ENCODE data around the gene DDX4. TPM values are rescaled to one million over a fixed set of nuclear protein-coding genes. Genes with fewer than 3 reads are reported as not detected.

DDX4 gene
- polyA plus RNA-seq, 1 experiment: not detected

DNA sequence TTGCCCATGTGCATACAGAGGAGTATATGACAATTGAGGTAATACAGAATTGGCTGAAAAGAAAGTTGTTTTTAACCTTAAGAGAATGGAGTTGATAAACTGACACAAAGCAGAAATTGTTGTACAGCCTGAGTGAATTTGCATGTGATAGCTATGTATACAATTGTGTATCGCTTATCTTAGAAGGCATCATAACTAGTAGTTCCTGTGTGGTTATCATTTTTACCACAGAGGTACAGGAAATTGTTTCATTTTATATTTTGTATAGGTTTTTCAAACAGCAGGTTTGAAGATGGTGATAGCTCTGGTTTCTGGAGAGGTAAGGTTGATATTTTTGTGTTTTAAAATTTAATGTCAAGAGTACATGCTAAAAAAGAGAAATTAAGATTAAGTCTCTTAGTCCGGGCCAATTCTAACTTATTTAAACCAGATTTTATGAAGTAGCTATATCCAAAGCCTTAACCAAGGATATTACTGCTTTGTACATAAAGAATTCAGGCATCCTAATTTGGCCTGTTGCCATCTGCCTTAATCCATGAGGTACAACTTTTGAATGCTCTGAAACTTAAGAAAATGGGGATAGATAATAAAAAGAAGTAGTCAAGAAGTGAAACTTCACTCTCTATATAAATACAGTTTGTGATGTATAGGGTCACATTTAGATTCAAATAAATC lies 26.0 kb downstream of the DDX4 start:
- Histone ChIP-seq H3K27ac (ENCODE audit: low read depth, low read length) (no peak overlapping the region), H3K27me3 (ENCODE audit: control insufficient read depth, insufficient read depth, low read length) (no peaks in the 10 kb centered on the region), H3K9me3 (ENCODE audit: control insufficient read depth, insufficient read depth, low read length) (no peaks in the 10 kb centered on the region), H3K4me3 (ENCODE audit: low read depth, low read length) (no peak overlapping the region)
- CTCF ChIA-PET: no interaction called here
- DNase-seq (ENCODE audit: low read depth, low spot score): no peak
- TF ChIP-seq, protein P1, sequence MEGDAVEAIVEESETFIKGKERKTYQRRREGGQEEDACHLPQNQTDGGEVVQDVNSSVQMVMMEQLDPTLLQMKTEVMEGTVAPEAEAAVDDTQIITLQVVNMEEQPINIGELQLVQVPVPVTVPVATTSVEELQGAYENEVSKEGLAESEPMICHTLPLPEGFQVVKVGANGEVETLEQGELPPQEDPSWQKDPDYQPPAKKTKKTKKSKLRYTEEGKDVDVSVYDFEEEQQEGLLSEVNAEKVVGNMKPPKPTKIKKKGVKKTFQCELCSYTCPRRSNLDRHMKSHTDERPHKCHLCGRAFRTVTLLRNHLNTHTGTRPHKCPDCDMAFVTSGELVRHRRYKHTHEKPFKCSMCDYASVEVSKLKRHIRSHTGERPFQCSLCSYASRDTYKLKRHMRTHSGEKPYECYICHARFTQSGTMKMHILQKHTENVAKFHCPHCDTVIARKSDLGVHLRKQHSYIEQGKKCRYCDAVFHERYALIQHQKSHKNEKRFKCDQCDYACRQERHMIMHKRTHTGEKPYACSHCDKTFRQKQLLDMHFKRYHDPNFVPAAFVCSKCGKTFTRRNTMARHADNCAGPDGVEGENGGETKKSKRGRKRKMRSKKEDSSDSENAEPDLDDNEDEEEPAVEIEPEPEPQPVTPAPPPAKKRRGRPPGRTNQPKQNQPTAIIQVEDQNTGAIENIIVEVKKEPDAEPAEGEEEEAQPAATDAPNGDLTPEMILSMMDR (IDR thresholded peaks at IDR 0.05; ENCODE audit: low read depth, low read length): no peak
- POLR2A ChIA-PET: no interaction called here

DNA sequence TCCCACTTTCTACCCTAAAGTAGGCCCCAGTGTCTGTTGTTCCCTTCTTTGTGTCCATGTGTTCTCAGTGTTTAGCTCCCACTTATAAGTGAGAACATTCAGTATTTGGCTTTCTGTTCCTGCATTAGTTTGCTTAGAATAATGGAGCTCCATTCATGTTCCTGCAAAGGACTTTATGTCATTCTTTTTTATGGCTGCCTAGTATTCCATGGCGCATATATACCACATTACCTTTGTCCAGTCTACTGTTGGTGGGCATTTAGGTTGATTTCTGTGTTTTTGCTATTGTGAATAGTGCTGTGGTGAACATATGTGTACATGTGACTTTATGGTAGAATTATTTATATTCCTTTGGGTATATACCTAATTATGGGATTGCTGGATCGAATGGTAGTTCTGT lies 30.4 kb downstream of the DDX4 start:
- ChIA-PET CTCF (no interaction called here), POLR2A (no interaction called here)
- Histone ChIP-seq H3K4me3 (ENCODE audit: low read depth, low read length) (no peak overlapping the region), H3K27ac (ENCODE audit: low read depth, low read length) (no peak overlapping the region), H3K9me3 (ENCODE audit: control insufficient read depth, insufficient read depth, low read length) (no peaks in the 10 kb centered on the region), H3K27me3 (ENCODE audit: control insufficient read depth, insufficient read depth, low read length) (no peaks in the 10 kb centered on the region)
- TF ChIP-seq, protein P1 (IDR thresholded peaks at IDR 0.05; ENCODE audit: low read depth, low read length): no peak
- no peak for DNase-seq (ENCODE audit: low read depth, low spot score)

DNA sequence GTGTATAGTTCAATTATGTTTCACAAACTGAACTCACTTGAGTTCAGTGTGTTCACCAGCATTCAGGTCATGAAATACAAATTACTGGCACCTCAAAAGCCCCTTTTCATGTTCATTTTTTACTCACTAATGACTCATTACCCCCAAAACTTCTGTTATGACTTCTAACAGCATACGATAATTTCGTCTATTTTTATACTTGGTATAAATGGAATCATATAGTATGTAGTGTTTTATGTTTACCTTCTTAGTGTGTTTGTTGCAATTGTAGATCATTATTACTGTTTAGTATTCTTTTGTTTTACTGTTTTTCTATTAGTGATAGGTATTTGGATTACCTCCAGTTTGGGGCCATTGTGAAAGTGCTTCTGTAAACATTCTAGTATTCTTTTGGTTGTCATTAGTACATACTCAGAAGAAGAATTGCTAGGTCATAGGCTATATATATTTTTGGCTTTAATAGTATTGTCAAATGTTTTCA lies 33.4 kb downstream of the DDX4 start:
- ChIA-PET CTCF (no interaction called here), POLR2A (no interaction called here)
- Histone ChIP-seq H3K9me3 (ENCODE audit: control insufficient read depth, insufficient read depth, low read length) (no peaks in the 10 kb centered on the region), H3K4me3 (ENCODE audit: low read depth, low read length) (no peak overlapping the region), H3K27ac (ENCODE audit: low read depth, low read length) (no peak overlapping the region), H3K27me3 (ENCODE audit: control insufficient read depth, insufficient read depth, low read length) (no peaks in the 10 kb centered on the region)
- no peak for DNase-seq (ENCODE audit: low read depth, low spot score)
- TF ChIP-seq, protein P1 (IDR thresholded peaks at IDR 0.05; ENCODE audit: low read depth, low read length): no peak

DNA sequence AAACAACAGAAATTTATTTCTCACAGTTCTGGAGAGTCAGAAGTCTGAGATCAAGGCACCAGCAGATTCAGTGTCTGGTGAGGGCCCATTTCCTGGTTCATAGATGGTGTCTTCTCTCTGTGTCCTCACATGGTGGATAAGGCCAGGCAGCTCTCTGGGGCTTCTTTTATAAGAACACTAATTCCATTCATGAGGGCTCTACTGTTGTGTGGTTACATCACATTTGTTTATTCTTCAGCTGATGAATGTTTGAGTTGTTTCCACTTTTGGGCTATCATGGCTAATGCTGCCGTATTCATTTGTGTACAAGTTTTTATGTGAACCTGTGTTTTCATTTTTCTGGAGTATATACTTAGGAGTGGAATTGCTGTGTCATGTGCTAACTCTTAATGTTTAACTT lies 35.2 kb downstream of the DDX4 start:
- H3K27me3 ChIP-seq (ENCODE audit: control insufficient read depth, insufficient read depth, low read length): no peaks in the 10 kb centered on the region
- no peaks in the 10 kb centered on the region for H3K9me3 ChIP-seq (ENCODE audit: control insufficient read depth, insufficient read depth, low read length)
- no peak overlapping the region for H3K4me3 ChIP-seq (ENCODE audit: low read depth, low read length)
- no peak for DNase-seq (ENCODE audit: low read depth, low spot score)
- POLR2A ChIA-PET: no interaction called here
- no peak overlapping the region for H3K27ac ChIP-seq (ENCODE audit: low read depth, low read length)
- CTCF ChIA-PET: no interaction called here
- TF ChIP-seq, protein P1 (IDR thresholded peaks at IDR 0.05; ENCODE audit: low read depth, low read length): no peak

GRCh38 chr5:55777332-55777731 lies 39.5 kb downstream of the DDX4 start:
- no peaks in the 10 kb centered on the region for H3K9me3 ChIP-seq (ENCODE audit: control insufficient read depth, insufficient read depth, low read length)
- H3K27ac ChIP-seq (ENCODE audit: low read depth, low read length): no peak overlapping the region
- ChIA-PET POLR2A (no interaction called here), CTCF (no interaction called here)
- H3K4me3 ChIP-seq (ENCODE audit: low read depth, low read length): no peak overlapping the region
- no peaks in the 10 kb centered on the region for H3K27me3 ChIP-seq (ENCODE audit: control insufficient read depth, insufficient read depth, low read length)
- no peak for DNase-seq (ENCODE audit: low read depth, low spot score)
- TF ChIP-seq, protein P1 (IDR thresholded peaks at IDR 0.05; ENCODE audit: low read depth, low read length): no peak
